ENCODE measurements around the gene LY86. TPM values are rescaled to one million over a fixed set of nuclear protein-coding genes. Genes with fewer than 3 reads are reported as not detected.

Gene LY86
- total and polyA plus RNA-seq, 8 donors = 0.16 to 6.1 (median 0.59) TPM; not detected in 1

DNA sequence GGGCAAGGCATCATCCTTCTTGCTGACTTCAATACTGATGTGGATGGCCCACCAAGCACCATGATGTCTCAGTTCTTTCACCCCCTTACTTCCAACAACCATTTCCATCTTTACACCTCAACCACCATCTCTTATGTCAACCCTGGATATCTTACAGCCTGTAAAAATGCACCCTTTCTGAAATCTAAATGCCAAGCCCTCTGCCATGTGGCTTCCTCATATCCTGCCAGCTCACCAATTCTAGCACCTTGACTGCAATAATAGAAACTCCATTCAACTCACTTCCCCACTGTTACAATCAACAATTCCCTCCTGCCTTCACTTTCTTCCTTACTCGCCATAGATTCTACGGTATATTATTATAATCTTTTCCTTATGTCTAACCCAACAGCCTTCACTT, 57.9 kb downstream of the LY86 start:
- Histone ChIP-seq H3K36me3 (no peaks in the 10 kb centered on the region), H3K27ac (no peak overlapping the region), H3K27me3 (no peaks in the 10 kb centered on the region), H3K4me3 (no peak overlapping the region), H3K9me3 (no peaks in the 10 kb centered on the region), H3K4me1 (no peaks in the 10 kb centered on the region)
- no peak for FAIRE-seq
- intact Hi-C loops (cut with DNase I) = no loop called here
- no peak for DNase-seq
- 62 to 97% methylated on average over 2 of the region's 2 CpGs for WGBS, 2 donors
- TF ChIP-seq, protein P1, sequence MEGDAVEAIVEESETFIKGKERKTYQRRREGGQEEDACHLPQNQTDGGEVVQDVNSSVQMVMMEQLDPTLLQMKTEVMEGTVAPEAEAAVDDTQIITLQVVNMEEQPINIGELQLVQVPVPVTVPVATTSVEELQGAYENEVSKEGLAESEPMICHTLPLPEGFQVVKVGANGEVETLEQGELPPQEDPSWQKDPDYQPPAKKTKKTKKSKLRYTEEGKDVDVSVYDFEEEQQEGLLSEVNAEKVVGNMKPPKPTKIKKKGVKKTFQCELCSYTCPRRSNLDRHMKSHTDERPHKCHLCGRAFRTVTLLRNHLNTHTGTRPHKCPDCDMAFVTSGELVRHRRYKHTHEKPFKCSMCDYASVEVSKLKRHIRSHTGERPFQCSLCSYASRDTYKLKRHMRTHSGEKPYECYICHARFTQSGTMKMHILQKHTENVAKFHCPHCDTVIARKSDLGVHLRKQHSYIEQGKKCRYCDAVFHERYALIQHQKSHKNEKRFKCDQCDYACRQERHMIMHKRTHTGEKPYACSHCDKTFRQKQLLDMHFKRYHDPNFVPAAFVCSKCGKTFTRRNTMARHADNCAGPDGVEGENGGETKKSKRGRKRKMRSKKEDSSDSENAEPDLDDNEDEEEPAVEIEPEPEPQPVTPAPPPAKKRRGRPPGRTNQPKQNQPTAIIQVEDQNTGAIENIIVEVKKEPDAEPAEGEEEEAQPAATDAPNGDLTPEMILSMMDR (IDR thresholded peaks at IDR 0.05) = no peak
- no peak for ATAC-seq

DNA sequence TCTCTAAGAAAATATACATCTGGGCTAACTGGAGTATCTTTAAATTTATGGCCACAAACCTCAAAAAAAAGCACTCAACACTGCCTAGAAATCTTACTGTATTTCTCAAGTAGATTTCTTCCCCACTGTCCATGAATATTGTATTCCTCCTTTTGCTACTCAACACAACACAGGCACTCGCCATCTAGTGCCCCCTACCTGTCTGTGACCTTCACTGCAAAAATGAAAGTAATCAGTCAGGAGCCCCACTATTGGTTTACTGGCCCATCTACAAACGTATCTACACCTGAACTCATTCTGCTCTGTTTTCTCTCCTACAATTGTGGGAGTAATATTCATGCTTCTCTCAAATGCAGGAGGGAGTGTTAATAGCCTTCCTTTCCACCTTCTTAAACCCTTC, 58.3 kb downstream of the LY86 start:
- peak in 1 of 4 donors; percentile 51 for ATAC-seq
- DNase-seq = no peak
- WGBS, 2 donors = 34 to 47% methylated on average over 2 of the region's 2 CpGs
- no peak overlapping the region for H3K4me3 ChIP-seq
- H3K27me3 ChIP-seq = no peaks in the 10 kb centered on the region
- no peaks in the 10 kb centered on the region for H3K36me3 ChIP-seq
- TF ChIP-seq, protein P1 (IDR thresholded peaks at IDR 0.05) = no peak
- intact Hi-C loops (cut with DNase I) = no loop called here
- no peaks in the 10 kb centered on the region for H3K9me3 ChIP-seq
- no peak overlapping the region for H3K27ac ChIP-seq
- FAIRE-seq = no peak
- no peaks in the 10 kb centered on the region for H3K4me1 ChIP-seq

DNA sequence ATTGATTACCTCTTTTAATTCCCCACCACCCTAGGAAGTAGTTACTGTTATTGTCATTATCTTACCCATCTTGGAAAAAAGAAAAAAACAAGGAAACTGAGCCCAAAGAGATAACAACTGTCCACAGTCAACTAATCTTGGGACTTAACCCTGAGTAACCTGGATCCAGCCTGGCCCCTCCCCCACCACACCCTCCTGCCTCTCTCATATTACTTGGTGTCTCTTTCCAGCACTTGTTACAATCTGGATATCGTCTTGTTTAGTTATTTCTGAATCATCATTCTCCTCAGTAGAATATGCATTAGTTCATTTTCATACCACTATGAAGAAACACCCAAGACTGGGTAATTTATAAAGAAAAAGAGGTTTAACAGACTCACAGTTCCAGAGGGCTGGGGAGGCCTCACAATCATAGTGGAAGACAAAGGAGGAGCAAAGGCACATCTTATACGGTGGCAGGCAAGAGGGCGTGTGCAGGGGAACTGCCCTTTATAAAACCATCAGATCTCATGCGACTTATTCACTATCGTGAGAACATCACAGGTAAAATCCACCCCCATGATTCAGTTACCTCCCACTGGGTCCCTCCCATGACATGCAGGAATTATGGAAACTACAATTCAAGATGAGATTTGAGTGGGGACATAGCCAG, 60.3 kb downstream of the LY86 start:
- ATAC-seq = no peak
- H3K4me1 ChIP-seq = no peaks in the 10 kb centered on the region

DNA sequence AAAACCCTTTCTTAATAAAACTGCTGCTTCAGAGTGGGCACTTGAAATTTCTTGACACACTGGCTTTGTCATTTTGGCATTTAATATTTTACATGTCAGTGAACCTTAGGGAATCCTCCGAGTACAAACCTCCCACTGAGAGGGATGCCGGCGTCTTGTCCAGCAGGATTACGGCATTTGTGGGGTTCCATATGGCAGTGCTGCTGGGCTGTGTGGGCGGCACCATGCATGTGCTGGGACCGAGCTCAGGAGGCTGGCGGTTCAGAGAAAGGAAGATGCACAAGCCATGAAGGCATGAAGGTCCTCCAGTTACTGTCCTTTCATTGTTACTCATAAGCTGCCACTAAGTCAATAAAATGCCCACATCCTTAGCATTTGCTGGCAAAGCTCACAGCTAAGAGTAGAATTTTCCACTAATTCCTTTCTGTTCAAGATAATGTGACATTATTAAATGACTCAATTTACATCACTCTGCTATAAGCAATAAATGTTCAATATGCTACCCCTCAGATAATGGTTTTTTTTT, 61.4 kb downstream of the LY86 start:
- DNase-seq (no peak), ATAC-seq (no peak), FAIRE-seq (no peak)
- Histone ChIP-seq H3K4me1 (no peaks in the 10 kb centered on the region), H3K27ac (no peak overlapping the region), H3K36me3 (no peaks in the 10 kb centered on the region), H3K4me3 (no peak overlapping the region), H3K27me3 (no peaks in the 10 kb centered on the region), H3K9me3 (no peaks in the 10 kb centered on the region)
- WGBS, 2 donors = 91% methylated on average over 7 of the region's 7 CpGs
- intact Hi-C loops (cut with DNase I) = no loop called here
- TF ChIP-seq, protein P1 (IDR thresholded peaks at IDR 0.05) = no peak

More for the DNA sequence above, 60.3 kb downstream of the LY86 start:
- intact Hi-C loops (cut with DNase I) = no loop called here
- Histone ChIP-seq H3K27ac (no peak overlapping the region), H3K9me3 (no peaks in the 10 kb centered on the region), H3K27me3 (no peaks in the 10 kb centered on the region), H3K4me3 (no peak overlapping the region), H3K36me3 (no peaks in the 10 kb centered on the region)
- TF ChIP-seq, protein P1 (IDR thresholded peaks at IDR 0.05) = no peak
- DNase-seq (no peak), FAIRE-seq (no peak)
- 88 to 95% methylated on average over 5 of the region's 5 CpGs for WGBS, 2 donors

DNA sequence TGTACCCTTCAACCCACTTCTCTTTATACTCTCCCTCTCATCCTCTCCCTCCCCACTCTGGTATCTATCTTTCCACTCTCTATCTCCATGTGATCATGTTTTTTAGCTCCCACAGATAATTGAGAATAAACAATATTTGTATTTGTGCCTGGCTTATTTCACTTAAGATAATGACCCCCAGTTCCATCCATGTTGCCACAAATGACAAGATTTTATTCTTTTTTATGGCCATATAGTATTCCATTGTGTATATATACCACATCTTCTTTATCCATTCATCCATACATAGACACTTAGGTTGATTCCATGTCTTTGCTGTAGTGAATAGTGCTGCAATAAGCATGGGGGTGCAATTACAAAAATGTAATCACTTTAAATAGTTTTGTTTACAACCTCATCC, 62.3 kb downstream of the LY86 start:
- DNase-seq (no peak), ATAC-seq (no peak), FAIRE-seq (no peak)
- Histone ChIP-seq H3K9me3 (no peaks in the 10 kb centered on the region), H3K36me3 (no peaks in the 10 kb centered on the region), H3K4me1 (no peaks in the 10 kb centered on the region), H3K27me3 (no peaks in the 10 kb centered on the region), H3K27ac (no peak overlapping the region), H3K4me3 (no peak overlapping the region)
- intact Hi-C loops (cut with DNase I) = no loop called here
- TF ChIP-seq, protein P1 (IDR thresholded peaks at IDR 0.05) = no peak

Measured in pancreas (tissue), 10 donors.